GM21423 (cell line): ENCODE data around the gene NEIL3.

Experiments used
- ATAC-seq: cut with Tn5 transposase; IDR thresholded peaks from one replicate; pipeline ENCODE4 v1.9.1; 2021; ENCODE audit warnings: mild to moderate bottlenecking, moderate library complexity; ENCODE audit not compliant: unreplicated experiment

Gene NEIL3, protein sequence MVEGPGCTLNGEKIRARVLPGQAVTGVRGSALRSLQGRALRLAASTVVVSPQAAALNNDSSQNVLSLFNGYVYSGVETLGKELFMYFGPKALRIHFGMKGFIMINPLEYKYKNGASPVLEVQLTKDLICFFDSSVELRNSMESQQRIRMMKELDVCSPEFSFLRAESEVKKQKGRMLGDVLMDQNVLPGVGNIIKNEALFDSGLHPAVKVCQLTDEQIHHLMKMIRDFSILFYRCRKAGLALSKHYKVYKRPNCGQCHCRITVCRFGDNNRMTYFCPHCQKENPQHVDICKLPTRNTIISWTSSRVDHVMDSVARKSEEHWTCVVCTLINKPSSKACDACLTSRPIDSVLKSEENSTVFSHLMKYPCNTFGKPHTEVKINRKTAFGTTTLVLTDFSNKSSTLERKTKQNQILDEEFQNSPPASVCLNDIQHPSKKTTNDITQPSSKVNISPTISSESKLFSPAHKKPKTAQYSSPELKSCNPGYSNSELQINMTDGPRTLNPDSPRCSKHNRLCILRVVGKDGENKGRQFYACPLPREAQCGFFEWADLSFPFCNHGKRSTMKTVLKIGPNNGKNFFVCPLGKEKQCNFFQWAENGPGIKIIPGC

DNA sequence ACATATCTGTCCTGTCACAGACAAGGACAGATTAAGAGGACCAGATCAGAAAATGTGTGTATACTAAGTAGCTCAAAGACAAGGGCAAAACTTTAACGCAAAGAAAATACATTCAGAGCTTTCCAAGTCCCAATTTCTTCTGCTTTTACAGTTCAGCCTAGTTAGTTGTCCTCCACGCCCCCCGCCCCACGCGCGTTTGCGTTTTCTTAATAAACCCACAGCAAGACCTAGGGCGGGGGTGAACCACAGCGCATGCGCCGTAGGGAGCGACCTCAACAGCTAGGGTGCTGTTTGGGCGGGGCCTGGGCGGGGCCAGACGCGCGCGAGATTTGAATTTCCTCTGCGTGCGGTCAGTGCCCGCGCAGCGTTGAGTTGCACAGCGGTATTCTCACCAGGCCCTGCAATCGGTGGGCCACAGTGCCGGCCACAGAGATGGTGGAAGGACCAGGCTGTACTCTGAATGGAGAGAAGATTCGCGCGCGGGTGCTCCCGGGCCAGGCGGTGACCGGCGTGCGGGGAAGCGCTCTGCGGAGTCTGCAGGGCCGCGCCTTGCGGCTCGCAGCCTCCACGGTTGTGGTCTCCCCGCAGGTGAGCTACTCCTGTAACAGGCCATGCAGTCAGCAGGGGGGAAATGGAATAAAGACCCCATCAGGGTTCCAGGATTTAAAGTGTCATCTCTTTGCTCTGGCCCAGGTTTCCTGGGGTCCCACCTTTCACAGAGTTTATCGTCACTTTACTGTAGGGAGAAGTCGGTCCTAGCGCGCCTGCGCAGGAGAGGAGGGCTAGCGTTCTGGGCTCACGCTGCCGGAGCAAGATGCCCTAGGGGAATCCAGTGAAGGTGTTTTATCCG is at the start of gene NEIL3:
Gene NEIL3 (plus strand): TSS at position 353 of the 850 bp plus-strand sequence. CDS start 80 bp downstream, at position 433.
- ATAC-seq = peak; percentile 86

DNA sequence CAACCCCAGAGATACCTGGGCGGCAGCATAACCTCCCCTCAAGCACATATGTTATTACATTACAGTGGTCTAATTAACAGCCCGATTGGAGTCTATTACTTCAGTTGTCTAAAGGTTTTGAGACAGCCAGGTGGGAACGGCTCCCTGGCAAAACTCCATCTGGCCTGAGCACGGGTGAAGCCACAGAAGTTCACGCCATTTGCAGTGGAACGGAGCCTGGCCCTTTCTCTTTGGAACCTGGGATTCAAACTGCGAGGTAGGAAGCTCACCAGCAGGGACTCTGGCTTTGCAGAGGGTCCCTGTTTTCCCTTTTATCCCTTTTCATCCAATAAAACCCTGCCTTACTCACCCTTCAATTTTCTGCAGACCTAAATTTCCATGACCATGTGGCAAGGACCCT is 45.9 kb upstream of the NEIL3 start:
- ATAC-seq = no peak

DNA sequence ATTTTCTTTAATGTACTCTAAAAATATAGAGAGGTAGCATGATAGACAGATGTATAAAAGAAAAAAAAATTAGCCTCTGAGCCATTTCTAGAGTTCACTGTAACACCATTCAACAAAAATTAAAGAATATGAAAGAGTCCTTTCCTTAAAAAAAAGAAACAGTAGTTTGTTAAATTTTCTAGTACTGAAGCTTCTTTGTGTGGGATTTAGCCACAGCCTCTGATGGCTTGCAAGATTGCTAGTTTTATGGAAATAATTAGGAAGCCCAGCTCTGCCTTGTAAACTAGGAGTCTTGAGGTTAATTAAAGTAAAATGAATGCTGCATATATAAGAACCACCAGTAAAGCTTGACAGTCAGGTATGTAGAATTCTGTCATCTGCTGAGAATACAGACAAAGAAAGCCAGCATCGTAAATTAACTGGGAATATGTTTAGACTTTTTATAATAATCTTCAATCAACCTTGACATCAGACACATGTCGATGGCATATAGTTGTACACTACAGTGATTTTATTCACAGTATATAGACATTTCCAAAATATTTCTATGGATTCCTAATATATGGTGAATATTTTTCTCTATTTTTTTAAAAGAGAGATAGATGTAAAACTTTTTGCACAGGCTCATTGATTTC is 44.8 kb upstream of the NEIL3 start:
- ATAC-seq = no peak

DNA sequence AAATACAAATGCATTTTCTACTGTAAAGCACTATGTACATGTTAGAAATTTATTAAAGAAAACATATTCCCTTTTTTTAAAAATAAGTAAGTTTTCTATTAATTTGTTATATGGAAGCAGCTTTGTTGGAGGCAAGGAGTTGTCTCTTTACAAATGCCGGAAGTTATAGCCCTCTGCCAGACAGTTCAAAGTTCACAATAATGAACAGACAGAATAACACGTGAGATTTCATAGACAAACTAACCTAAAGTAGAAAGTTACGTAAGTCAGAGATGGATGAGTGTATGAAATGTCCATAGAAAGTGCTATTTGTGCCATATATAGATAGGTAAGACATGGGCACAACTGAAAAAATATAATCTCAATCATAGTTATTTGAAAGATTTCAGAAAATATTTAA is 43.9 kb upstream of the NEIL3 start:
- ATAC-seq = no peak

DNA sequence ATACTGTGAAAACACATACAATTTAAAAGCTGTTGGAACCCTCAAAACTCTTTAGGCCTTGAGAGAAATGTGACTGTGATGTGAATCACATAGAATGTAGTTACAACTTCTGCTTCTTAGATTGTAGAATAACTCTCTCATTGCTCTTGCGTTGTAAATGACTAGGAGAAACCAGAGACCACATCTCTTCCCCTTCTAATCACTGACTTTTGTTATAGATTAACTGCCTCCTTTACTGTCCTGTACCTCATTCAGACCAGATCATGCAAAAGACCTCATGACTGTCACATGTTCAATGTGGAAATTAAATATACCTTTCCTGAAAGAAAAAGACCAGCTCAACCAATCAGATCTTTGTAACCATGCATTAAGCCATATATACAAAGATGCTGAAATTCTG is 43.2 kb upstream of the NEIL3 start:
- no peak for ATAC-seq

DNA sequence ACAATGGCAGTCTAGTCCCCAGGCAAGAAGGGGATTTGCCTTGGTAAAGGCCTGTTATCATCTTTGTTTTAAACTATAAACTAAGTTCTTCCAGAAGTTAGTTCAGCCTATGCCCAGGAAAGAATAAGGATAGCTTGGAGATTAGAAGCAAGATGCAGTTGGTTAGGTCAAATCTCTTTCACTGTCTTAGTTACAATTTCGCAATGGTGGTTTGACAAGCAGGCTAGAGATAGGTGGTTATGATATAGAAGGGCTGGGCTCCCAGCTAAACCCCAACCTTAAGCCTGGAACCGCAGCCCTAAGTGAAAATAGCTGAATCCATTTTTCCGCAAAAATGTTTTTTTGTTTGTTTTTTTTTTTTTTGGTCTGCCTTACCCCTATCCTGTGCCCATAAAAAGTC is 41.8 kb upstream of the NEIL3 start:
- ATAC-seq = no peak

DNA sequence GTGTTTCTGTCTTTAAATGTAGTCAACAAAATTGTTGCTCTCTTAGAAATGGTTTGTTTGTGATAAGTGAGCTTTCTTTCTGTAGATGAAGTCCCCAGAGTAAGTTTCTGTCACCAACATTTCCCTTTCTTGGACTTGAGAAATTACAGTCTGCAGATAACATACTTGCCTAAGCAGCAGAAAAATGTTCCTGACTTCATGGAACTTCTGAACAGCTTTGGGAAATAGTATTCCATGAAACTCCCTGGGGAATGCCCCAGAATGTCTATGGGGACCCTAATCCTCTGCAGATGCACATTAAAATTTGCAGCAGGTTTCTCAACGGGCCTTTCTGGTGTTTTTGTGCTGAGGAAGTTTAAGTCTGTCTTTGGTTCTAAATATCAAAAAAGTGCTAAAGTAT is 38.6 kb upstream of the NEIL3 start:
- ATAC-seq = no peak

DNA sequence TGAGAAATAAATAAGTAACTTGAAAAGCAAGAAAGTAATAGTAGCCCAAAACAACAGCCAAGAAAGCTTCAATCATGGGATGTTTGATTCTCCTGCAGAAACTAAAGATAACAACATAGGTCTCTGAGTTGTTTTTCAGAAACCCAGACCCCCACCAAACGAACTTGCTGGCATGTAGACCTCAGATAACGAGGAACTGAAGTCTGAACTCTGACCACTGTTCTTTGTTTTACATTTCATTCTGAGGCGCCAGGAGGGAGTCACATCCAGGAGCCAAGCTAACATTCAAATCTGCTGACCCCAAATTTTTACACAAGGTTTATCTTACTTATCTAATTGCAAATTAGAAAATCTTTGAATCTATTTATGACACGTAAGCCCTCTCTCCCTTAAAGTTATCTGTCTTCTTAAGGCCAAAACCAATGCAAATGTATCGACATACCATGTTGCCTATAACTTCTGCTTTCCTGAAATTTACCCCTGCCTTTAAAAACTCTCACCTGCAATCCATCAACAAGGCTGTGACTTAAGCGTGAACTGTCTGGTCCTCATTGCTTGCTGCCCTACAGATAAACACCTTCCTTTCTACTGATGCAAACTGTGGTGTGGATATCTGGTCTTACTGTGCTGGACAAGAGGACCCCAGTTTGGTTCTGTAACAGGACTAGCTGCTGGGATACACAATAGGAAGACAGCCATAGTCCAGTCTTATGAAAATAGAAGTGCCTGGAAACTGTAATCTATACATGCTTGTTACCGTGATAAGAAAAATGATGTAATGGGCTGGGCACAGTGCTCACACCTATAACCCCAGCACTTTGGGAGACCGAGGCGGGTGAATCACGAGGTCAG is 37.5 kb upstream of the NEIL3 start:
- no peak for ATAC-seq

DNA sequence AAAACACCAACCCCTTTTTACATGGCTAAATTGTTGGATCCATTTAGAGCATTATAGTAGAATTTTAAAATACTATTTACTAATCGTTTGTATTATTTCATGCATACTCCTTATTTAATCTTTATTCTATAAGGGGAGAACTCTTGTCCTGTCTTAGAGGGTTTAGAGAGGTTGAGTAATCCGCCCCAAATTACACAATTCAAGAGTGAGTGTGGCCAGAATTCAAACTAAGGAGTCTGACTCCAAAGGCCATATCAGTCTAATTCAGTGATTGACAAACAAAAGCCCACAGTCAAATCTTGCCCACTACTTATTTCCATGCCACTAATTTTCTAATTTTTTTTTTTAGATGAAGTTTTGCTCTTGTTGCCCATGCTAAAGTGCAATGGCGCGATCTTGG is 33.7 kb upstream of the NEIL3 start:
- no peak for ATAC-seq

DNA sequence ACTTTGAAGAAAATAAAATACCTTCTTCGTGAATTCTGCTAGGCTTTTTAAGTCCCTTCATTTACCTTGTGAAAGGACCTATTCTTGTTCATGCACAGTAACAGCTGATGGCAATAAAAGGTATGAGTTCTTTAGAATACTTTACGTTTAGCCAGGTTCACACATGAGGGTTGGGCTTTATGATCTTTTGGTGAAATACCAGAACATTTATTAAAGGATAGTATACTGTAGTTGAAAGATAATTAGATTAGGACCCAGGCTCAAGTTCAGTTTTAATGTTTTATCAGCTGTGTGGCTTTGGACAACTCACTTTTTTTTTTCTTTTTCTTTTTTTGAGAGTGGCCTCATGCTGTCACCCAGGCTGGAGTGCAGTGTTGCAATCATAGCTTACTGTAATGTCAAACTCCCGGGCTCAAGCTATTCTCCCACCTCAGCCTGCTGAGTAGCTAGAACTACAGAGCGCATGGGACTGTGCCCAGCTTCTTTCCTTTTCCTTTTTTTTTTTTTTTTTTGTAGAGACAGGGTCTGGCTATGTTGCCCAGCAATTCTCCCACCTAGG is 28.2 kb upstream of the NEIL3 start:
- ATAC-seq = no peak

DNA sequence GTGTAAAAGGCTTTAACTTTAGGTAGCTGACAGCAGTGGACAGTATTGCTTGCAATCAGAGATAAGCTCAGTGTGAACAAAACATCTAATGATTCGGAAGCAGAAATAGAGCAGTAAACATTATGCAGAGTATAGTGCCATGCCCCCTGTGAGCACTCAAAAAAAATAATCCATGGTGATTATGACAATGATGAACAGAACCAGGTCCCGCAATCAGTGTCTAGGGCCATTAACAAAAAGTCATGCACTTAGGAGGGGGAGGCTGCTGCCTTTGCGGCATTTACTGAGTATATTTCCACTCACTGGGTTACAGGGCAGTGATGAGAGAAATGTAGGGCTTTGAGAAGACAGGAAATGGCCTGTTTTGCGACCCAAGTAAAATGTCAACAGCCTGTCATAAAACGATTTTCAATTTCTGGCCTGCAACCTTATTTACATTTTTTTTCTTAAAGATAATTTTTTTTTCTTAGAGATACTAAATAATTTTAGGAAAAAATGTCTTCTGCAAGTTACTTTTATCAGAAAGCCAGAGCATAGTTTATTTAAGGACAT is 27.3 kb upstream of the NEIL3 start:
- ATAC-seq = no peak

DNA sequence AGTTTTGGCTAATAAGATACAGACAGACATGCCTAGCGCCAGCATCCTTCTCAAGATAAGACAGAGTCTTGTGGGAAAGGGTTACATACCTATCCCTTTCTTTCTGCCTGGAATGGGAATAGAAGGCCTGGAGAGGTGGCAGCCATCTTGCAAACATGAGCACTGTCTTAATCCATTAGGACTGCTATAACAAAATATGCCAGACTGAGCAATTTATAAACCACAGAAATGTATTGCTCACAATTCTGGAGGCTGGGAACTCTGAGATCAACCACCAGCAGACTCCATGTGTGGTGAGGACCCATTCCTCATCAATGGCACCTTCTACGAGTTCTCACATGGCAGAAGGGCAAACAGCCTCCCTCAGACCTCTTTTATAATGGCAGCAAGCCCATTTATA is 26.5 kb upstream of the NEIL3 start:
- no peak for ATAC-seq

DNA sequence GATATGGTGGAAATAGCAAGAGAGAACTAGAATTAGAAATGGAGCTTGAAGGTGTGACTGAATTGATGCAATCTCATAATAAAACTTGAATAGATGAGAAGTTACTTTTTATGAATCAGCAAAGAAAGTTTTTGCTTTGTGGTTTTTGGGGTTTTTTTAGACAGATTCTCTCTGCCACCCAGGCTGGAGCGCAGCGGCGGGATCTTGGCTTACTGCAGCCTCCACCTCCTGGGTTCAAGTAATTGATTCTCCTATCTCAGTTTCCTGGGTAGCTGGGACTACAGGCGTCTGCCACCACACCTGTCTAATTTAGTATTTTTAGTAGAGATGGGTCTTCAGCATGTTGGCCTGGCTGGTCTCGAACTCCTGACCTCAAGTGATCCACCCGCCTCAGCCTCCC is 23.7 kb upstream of the NEIL3 start:
- ATAC-seq = no peak

DNA sequence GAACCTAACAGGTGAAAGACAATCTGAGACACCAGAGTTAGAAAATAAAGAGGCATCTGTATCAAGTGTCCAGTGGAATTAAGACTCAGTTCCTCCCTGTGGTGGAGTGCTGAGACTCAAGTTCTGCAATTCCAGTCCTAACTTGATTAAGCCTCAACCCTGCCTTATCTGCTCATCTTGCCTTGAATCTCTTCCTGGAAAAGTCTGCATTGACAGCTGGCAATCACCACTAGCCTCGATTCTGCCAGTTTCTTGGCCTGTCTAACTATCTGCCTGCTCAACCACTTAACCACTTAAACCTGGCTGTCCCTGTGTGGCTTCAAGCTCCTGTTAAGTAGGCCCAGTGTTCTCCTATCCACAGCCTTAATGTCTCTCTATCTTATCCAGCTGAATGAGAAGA is 22.4 kb upstream of the NEIL3 start:
- ATAC-seq = no peak

DNA sequence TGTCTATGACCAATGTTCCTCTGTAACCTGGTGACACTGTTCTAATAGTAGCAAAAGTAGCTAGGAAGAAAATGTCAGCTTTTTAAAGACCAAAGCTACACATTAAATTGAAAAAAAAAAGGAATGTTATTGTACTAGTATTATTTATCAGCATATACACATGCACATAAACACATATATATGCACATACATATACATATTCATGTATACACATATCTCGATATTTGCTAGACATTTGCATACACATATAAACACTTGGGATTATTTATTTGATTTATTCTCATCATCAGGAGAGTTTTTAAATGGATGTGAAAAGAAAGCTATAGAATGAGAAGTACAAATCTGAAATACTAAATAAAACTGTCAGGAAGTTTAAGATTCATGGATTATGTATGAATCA is 21.3 kb upstream of the NEIL3 start:
- ATAC-seq = no peak

DNA sequence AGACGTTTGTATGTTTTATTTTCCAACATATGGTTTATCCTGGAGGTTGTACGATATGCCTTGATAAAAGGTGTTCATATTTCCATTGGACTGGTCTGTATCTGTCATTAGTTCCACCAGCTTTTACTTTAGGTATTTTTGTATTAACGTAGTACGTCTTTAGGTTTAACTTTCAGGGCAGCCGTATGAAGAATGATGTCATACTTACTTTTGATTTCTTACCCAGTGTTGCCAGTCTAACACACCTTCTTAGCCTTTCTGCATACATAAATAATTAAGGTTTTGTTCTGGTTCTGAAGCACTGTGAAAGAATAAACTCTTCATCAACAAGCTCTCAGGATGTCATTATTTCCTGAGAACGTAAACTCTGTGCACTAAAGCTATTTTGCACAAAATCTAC is 18.9 kb upstream of the NEIL3 start:
- no peak for ATAC-seq

DNA sequence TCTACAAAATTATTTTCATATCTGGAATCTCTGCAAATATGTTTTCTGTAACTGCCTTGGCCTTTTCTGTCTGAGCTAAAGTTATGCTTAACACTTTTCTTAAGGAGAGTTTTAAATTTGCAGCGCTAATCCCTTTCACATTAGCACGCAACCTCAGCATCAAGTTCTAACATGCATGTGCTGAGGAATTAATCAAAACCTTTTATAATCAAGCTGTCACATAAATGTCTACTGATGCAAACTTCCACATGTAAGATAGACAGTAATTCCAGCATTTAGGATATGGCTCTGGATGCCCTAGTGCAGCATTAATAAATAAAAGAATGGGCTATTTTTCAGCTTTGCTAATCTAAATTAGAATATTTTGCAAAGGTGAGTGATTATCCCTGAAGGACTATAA is 17.5 kb upstream of the NEIL3 start:
- no peak for ATAC-seq

DNA sequence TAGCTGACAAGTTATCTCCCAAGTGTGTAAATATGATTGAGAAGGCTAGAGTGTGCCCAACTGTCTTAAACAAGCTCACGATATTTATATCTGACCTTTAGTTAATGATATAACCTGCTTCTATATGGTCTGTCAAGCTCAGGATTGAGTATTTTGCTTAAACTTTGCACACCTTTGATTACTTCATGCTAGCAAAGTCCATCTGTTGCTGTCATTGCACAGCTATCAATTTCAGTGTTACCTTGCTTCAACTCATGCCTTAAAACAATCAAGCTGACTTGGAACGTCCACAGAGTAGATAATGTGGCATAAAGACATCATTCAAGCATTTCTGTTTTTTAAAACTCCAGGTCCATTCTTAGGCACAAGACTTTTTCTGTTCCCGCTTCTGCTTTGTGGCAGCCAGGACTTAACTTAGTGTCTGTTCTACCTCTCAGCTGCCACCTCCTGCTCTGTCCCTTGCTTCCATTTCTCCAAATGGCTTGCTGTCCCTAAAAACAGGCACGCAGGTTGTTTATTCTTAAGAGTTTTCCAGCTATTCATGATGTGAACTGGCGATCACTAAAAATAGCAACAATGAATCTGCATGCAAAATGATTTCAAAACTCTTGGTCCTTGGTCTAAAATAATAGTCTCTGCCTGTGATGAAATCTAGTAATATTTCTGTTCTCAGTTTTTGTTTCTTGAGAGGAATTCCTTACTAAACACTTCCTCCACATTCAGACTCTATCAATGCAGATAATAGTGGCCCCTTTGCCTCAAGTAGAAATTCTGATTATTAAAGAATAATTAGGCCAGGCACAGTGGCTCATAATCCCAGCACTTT is 16.3 kb upstream of the NEIL3 start:
- ATAC-seq = no peak
